GM19043 (cell line): ENCODE measurements around the gene TTLL6.
"Not testable (repeated sequence)": the region's sequence is repeated elsewhere in the genome, so short reads cannot be mapped to it uniquely, and the experiment has no call there.

Experiments used
- ATAC-seq: cut with Tn5 transposase; IDR thresholded peaks from one replicate; pipeline ENCODE4 v1.9.1; 2021; ENCODE audit warnings: low read depth; ENCODE audit not compliant: unreplicated experiment

The TTLL6 gene

DNA sequence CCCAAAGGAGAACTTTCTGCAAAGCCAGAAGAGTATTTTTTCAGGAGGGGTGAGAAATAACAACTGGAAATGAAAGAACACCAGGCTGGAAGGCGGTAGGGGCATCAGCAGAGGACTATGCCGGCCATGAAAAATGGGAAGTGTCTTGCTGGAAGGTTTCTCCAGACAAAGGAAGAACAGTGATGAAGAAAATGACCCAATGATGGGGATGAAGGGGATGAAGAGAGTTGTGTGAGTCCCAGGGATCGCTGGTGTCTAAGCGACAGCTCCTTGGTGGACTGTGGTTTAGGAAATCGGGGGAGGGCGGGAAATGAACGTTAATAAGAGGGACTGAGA is 623 bp downstream of the TTLL6 start:
- no peak for ATAC-seq

DNA sequence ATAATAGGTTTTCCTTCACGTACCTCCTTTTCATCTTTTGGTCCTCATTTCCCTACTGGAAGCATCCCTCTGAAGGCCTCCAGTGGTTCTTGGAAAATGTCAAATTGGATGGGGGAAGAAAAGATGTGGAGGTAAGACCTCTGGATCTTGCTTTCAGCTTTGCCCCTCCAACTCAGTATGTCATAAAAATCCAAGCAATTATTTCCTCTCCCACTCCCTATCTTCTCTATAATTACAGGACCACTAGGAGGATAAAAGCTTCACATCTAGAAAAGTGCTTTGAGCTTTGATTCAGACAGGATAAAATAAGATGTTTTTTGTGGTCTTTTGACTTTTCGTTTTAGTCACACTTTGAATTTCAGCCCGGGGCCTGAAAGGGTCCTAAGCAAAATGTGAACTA is 1.7 kb downstream of the TTLL6 start:
- ATAC-seq, result no peak

DNA sequence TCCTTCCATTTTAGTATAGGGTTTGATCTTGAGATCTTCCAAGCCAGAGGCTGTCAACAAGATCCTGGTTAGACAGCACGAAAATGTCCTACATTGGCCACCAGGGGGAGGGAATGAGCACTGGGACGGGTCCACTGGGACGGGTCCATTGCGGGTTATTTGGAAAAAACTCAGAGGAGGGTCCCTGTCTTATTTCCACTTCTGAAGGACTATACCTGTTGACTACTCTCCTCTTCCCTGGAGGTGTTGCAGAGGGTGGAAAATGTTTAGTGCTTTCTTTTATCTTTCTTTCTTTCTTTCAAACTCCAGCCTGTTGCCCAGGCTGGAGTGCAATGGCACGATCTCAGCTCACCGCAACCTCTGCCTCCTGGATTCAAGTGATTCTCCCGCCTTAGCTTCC is 2.5 kb downstream of the TTLL6 start:
- ATAC-seq, result no peak

DNA sequence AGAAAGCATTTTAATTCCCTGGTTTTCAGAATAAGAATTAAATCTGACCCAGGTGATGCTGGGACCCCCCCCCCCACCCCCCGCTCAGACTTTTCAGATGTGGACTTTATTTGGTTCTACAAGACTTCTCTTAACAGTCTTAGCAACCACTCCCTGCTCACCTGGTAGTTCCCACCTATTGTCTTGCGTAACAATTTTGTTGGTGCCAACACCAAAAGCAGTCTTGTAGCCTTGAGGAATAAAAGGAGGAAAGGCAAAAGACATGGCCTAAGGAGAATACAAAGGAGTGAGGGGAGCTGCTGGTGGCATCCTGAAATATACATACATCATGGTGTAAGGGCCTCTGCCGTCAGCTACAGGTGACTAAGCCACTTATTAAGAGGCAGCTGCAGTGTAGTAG is 5.0 kb downstream of the TTLL6 start:
- no peak for ATAC-seq

DNA sequence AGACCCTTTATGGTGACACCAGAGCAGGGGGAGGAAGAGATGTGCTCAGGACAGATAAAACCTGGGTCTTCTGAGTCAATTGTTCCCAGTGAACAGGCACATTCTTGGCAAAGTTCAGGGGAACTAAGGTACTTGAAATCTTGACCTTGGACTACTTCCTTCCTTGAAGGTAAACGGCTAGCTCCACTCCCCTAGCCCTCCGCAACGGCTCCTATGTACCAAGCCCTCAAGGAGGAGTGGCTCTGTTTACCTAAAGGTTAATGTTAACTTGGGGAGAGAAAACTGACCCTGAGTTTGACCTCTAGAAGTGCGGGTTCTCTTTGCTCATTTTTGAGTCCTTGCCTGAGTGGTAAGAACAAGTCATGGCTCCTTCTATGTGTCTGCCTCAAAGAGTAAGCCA is 7.8 kb downstream of the TTLL6 start:
- ATAC-seq, result no peak

DNA sequence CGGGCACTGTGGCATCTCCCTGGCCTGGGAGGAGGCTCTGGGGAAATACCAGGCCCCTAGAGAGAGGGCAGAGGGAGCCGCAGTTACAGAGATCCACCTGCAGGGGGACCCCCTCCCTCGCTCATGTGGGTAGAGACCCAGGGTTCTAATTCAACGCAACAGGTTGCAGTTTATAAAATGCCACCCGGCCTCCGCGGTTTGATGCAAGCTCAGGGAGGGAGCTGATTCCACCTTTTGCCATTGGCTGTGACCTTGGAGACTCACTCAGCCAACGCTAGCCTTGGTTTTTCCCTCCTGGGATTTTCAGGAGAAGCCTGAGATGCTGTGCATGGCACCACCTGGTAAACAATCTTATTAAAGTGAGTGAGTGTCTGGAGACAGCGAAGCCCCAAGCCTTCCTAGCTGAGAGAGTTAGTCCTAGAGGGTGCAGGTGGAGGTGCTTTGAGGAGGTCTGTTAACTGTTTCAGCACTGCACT is 12.1 kb downstream of the TTLL6 start:
- ATAC-seq, result no peak

DNA sequence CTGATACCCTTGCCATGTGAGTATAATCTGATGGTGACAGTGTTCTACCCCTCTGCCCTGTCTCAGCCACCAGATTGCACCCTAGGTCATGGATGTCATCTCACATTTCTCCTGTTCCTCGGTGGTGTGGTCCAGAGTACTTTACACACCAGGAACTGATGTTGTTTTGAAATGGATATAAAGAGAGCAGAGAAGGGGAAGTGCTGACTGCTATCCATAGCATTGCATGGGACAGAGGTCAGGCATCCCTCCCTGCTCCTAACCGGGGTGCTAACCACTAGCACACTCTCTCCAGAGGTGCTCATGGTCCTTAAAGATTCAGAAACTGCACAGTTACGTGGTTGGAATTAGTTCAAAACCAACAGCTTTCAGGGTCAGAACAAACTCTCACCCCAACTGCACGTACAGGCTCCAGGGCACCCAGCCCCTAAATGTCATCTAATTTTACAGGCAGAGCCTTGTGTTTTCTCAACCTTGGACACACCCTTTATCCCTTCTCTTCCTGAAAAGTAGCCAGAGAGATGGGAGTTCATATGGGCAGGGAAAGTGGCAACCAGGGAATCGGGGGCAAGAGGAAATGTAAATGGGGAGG is 16.3 kb downstream of the TTLL6 start:
- no peak for ATAC-seq

DNA sequence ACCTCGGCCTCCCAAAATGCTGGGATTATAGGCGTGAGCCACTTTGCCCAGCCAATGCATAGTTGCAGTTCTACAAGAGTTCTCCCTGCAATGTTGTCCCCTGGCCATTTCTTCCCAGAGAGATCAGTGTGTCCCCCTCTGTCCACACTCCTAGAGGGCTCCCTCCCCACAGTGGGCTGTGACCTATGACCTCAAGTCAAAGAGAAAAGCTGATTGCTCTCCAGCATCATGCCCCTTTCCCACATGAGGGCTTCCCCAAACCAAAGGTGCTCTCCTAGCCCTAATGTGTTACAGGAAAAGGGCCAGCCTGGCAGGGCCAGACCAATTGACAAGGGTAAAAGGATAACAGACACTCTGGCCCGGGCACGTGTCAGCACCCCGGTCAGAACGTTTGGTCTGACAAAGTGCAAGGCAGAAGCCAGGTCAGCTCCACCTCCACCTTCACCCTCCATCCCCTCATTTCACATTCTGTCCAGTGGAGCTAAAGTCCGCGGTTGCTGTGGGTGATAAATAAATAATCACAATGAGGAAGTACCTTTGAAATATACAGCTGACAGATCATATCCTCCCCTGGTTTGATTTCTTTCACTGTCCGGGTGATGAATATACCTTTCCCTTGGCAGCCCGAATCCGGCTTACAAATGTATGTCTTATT is 17.8 kb downstream of the TTLL6 start:
- no peak for ATAC-seq

DNA sequence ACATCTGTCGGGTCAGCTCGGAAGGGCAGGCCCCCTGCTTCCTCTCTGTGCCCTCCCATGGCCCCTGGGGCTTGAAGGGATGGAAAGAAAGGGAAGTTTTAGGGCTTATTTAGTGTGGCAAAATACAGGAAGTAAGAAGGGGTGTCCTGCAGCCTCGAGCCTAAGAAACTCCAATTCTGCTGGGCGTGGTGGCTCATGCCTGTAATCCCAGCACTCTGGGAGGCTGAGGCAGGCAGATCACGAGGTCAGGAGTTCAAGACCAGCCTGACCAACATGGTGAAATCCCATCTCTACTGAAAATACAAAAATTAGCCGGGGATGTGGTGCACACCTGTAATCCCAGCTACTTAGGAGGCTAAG is 20.9 kb downstream of the TTLL6 start:
- ATAC-seq, result not testable (repeated sequence)

DNA sequence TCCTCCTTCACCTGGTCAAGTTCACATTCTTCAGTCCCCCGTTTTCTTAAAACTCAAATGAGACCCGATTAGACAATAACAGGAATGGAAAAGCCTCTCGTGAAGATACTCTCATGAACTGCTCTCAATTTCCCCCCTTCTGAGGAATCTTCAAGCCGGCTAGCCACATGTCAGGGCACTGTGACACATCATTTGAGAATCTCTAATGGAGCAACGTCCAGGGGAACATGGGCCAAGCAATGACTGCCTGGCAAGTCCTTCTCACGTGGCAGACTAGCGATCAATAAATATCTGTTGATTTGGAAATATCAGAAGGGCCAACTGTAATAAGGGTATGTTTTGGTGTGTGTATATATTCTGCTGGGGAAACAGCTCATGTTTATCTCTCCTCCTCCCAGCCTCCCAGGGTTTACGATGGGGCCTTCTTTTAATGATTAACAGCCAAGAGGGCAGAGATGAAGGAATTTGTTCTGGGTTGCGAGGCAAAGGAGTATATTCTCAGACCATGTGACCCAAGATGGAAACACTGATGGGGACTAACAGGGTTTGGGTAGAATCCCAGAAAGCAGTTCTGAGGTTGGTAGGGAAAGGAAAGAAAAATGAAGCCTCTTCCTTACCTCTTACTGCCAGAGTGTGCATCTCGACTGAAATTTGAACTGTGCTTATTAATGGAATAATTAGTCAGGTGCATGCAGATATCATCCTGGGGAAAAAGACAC is 21.4 kb downstream of the TTLL6 start:
- no peak for ATAC-seq

DNA sequence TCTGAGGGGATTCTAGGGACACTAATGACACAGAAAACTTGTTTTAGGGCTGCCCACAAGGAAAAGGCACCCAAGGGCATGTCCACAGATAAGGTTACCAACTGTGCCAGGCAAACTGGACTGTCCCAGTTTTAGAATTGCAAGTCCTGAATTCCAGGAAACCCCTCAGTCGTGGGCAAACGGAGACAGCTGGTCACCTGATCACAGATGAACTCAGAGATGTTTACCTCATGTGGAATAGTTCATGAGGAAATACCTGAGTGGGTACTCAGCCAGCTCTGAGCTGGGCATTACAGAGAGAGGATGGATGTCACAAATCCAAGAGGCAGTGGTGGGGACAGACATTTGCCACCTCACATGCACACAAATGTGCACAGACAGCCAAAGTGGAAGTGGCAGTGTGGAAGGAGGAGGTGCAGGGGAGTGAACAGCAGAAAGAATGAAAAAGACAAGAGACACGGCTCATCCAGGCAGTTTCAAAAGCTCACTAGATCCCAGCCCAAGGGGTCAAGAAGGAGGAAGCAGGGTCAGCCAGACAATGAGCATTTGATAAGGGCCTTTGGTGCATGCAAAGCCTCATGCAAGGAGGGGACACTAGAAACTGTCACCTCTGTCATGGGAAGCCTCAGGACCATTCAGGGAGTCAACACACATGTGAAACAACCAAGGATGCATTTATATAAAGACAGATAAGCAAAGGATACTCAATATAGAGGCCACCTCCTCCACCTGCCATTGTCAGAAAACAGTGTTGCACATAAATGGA is 24.8 kb downstream of the TTLL6 start:
- no peak for ATAC-seq

DNA sequence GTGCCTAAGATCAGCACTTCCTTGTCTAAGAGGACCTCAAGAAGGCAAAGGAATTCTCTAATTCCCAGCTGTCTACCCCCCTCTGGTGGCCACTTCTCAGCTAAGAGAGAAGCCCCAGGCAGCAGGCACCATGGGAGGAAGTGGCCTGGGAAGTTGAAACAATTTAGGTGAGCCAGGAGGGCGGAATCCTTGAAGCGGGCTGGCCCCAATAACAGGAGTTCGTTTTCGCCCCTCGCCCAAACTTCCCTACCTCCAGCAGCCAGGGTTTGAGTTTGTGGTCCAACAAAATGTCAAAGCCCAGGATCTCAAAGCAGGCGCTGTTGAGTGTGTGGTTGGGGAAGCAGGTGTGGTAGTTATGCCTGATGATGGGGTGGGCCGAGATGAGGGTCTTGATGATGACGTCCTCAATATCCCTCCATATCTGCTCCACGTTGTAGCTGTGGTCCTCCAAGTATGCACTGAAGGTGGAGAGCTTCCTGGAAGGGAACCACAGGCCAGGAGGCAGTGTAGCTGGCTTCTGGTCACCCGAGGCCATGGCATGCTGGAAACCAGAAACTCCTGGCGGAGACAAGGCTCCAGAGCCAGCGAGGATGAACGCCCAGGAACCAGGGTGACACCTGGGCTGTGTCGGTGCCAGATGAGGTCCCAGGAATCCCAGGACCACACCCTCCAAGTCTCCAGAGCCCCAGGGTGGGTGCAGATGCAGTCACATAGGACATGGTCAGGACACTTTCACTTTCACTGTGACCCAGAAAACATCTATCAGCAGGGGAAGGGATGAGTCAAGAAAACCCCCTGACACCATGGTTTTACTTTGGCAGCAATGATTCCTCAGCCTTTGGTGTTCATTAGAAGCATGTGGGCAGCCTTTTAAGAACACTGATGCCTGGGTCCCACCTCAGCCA is 25.6 kb downstream of the TTLL6 start:
- no peak for ATAC-seq

DNA sequence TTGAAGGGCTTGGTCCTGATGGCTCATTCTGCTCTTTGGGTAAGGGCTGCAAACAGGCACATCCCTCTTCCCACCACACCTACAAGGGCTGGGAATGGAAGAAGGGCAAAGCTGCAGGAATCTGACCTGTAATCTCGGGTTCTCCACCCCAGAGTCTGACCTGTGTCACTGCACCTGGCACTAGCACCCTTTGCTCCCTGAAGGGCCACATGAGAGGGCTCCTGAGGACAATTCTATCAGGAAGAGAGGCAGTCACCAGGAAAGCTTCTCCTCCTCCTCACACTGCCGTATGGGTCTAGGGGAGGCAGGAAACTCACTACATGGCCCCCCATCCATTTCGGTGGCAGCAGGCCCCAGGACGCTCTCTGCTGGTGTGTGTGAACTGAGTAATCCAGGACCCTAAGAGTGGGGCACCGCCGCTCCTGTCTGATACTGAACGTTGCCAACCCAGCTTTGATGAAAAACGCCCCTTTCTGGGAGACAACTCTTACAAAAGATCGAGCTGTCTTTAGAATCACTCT is 26.4 kb downstream of the TTLL6 start:
- ATAC-seq, result no peak

DNA sequence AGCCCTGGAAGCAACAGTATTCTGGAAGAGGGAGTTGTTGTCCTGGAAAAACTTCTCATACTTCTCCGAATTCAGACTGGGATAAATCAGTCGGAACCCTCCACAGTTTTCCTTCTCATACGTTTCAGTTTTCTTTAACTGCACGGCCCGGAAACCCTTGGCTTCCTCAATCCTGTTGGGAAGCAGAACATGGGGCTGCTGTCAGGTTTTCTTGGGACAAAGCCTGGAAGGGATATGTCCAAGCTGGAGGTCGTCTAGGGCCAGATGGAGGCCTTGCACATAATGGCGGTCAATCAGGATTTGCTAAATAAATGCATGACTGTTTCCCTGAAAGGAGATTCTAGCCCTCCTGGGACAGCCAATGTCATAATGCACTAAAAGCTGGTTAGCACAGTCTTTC is 29.2 kb downstream of the TTLL6 start:
- ATAC-seq, result no peak

DNA sequence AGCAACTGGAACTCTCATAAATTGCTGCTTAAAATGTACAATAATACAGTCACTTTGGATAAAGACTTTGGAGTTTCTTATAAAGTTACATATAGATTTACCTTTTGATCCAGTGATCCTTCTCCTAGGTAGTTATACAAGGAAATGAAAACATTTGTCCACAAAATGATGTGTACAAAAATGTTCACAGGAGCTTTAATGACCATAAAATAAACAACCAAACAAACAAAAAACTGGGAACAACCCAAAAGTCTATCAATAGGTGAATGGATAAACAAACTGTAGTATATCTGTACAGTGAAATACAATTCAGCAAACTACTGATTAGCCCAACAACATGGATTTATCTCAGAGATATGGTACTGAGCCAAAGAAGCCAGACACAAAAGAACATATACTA is 37.6 kb downstream of the TTLL6 start:
- ATAC-seq, result no peak

DNA sequence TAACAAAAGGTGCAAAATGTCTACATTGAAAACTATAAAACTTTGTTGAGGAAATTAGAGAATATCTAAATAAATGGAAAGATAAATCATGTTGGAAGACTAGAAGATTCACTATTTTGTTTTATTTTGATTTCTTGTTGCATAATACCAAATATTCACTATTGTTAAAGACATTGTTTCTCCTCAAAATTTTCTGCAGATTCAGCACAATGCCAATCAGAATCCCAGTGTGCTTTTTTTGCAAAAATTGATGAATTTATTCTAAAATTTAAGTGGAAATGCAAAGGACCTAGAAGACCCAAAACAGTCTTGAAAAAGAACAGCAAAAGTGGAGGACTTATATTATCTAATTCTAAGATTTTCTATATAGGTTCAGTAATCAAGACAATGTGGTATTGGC is 40.4 kb downstream of the TTLL6 start:
- ATAC-seq, result no peak

DNA sequence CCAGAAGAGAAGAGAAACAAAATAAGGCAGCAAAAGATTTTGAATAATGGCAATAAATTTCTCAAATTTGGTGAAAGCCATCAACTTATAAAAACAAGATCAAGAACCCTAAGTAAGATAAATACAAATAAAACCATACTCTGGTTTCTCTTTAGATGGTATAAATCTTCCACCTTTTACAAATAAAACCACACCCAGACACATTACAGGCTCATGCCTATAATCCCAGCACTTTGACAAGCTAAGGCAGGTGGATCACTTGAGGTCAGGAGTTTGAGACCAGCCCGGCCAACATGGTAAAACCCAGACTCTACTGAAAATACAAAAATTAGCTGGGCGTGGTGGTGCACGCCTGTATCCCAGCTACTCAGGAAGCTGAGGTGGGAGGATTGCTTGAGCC is 43.8 kb downstream of the TTLL6 start:
- no peak for ATAC-seq

DNA sequence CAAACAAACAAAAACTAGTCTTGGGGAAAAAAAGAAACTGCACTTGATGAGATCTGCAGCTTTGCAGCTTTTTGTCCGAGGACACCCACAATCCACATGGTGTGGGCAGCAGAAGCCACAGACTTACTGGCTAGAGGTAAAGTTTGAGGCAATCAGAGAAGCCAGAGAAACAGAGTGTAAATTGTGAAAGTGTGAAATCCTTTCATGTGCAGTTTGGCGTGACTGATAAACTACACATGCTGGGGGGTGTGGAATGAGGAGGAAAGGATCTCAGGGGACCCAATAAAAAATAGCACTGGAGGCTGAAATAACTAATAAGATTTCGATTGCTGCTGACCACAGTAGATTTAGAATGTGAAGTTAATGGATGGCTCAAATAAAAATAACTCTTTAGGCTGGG is 46.1 kb downstream of the TTLL6 start:
- no peak for ATAC-seq

DNA sequence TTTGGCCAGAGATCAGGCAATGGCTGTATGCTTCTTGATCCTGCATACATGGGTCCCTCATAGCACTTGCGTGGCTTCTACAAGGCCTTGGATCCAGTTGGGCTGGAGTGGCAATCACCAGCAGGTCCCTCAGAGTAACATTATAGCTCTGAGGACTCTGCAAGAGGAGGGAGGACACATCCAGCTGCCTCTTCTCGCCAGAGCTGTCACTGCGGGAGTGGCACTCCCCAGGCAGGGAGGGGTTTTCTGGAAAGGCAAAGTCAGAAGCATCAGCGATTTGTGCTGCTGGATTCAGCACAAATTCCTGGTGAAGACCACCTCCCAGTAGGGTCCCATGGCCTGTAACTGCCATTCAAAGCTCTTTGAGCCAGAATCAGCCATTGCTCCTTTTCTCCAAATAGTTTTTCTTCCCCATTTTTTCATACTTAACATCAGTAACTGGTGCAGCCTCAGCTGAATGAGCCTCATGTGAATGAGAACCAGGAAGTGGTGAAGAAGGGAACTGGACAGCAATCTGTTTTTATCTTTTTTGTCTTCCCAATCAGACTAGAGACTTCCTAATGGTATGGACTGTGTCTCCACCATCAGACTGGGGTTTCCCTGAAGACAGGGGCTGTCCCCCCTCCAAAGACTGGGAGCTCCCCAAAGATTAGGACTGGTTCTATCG is 47.9 kb downstream of the TTLL6 start:
- no peak for ATAC-seq
